Testis (tissue), 2 donors: ENCODE data around the gene STXBP1.

Experiments used
- CTCF ChIP-seq, 3 experiments: fragments of 450-650 bp in 2 of 3; fragments of 200-600 bp in 1 of 3; sonication (generic) in 1 of 3; IDR thresholded peaks; one replicate each; pipeline ENCODE4 v1.5.1; 2016 to 2019; ENCODE audit warnings: antibody characterized with exemption in 3 of 3, mild to moderate bottlenecking in 2 of 3, moderate library complexity in 1 of 3
- POLR2A ChIP-seq: fragments of 450-650 bp; IDR thresholded peaks from one replicate; pipeline ENCODE4 v1.6.1; 2017; ENCODE audit warnings: antibody characterized with exemption, mild to moderate bottlenecking, moderate library complexity

DNA sequence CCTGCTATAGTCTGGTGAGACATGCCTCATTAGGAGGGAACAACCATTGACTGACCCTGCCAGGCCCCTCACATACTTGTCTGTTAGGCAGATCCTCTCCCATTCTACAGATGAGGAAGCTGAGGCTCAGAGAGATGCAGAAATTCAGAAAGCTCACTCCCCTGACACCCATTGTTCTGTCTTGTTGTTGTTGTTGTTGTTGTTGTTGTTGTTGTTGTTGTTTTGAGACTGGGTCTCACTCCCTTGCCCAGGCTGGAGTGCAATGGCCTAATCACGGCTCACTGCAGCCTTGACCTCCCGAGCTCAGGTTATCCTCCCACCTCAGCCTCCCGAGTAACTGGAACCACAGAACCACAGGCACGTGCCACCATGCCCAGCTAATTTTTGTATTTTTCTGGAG, 81.6 kb downstream of the STXBP1 start:
- TF ChIP-seq CTCF (IDR thresholded peaks at IDR 0.05) (no peak), POLR2A (no peak)
